Loucy (cell line): Measurements from ENCODE around the gene NOL4L.

Experiments used
- EZH2phosphoT487 ChIP-seq: fragments of 200-600 bp; IDR thresholded peaks from 2 replicates; pipeline ENCODE4 v1.6.1; 2018; ENCODE audit warnings: antibody characterized with exemption, mild to moderate bottlenecking, moderate library complexity, borderline replicate concordance
- TF ChIP-seq, protein P1 (sequence below): fragments of 200-600 bp; sonication (generic); conservative IDR thresholded peaks from 2 replicates; pipeline ENCODE4 v1.5.1; 2014; ENCODE audit warnings: mild to moderate bottlenecking, antibody characterized with exemption, low read length

GRCh38 chr20:32575805-32576204 lies 9.3 kb downstream of the NOL4L start:
- TF ChIP-seq, protein P1, sequence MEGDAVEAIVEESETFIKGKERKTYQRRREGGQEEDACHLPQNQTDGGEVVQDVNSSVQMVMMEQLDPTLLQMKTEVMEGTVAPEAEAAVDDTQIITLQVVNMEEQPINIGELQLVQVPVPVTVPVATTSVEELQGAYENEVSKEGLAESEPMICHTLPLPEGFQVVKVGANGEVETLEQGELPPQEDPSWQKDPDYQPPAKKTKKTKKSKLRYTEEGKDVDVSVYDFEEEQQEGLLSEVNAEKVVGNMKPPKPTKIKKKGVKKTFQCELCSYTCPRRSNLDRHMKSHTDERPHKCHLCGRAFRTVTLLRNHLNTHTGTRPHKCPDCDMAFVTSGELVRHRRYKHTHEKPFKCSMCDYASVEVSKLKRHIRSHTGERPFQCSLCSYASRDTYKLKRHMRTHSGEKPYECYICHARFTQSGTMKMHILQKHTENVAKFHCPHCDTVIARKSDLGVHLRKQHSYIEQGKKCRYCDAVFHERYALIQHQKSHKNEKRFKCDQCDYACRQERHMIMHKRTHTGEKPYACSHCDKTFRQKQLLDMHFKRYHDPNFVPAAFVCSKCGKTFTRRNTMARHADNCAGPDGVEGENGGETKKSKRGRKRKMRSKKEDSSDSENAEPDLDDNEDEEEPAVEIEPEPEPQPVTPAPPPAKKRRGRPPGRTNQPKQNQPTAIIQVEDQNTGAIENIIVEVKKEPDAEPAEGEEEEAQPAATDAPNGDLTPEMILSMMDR = no peak
- TF ChIP-seq EZH2phosphoT487 = no peak
